GM21447 (cell line): ENCODE results near the gene USP54.
A peak's percentile ranks its signal among the peaks of the same experiment; 100 is the strongest.
"Not testable (repeated sequence)": the region's sequence is repeated elsewhere in the genome, so short reads cannot be mapped to it uniquely, and the experiment has no call there.

Experiments used
- ATAC-seq: cut with Tn5 transposase; IDR thresholded peaks from one replicate; pipeline ENCODE4 v1.9.1; 2021; ENCODE audit not compliant: unreplicated experiment

The USP54 gene, protein sequence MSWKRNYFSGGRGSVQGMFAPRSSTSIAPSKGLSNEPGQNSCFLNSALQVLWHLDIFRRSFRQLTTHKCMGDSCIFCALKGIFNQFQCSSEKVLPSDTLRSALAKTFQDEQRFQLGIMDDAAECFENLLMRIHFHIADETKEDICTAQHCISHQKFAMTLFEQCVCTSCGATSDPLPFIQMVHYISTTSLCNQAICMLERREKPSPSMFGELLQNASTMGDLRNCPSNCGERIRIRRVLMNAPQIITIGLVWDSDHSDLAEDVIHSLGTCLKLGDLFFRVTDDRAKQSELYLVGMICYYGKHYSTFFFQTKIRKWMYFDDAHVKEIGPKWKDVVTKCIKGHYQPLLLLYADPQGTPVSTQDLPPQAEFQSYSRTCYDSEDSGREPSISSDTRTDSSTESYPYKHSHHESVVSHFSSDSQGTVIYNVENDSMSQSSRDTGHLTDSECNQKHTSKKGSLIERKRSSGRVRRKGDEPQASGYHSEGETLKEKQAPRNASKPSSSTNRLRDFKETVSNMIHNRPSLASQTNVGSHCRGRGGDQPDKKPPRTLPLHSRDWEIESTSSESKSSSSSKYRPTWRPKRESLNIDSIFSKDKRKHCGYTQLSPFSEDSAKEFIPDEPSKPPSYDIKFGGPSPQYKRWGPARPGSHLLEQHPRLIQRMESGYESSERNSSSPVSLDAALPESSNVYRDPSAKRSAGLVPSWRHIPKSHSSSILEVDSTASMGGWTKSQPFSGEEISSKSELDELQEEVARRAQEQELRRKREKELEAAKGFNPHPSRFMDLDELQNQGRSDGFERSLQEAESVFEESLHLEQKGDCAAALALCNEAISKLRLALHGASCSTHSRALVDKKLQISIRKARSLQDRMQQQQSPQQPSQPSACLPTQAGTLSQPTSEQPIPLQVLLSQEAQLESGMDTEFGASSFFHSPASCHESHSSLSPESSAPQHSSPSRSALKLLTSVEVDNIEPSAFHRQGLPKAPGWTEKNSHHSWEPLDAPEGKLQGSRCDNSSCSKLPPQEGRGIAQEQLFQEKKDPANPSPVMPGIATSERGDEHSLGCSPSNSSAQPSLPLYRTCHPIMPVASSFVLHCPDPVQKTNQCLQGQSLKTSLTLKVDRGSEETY (N-terminal part only)

DNA sequence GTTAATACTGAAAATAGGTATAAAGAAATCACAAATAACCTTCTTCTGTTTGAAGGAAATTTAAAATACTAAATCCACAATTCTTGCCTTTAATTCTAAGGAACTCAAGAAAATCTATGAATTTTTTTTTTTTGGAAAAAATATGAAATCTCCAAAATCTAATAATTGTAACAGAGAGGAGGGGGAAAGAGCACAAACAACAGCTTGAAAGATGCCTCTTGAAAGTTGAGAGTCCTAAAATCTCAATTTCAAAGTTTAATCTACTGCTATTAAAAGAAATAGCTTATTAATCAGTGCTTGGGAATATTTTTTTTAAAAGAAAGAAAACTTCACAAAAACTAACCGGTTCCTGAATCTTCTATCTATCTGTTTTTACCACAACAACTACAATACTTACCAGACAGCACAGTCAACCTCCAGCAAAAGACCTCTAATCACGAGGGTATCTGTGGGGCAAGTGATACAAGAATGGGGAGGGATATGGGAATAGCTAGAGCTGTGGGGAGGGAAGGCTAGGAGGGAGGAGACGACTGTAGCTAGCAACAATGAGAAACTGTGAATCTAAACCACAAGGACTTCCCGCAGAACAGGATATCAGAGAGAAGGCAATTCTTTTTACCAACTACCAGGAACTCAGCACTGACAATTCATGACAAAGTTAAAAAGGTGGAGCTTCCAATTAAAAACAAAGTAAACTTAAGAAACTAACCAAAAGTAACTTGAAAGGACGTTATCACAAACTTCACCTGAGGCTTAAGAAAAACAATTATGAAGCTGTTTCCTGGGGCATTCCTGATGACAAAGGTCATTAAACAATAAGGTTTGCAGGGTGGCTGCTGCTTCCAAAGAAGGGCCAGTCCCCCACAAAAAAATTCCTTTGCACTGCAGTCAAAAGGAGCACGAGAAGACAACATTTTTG, at the start of gene USP54:
Gene USP54, minus strand, starts transcription at position 462 of the 919 bp plus-strand sequence. CDS start 15,684 bp downstream, outside the sequence.
- no peak for ATAC-seq

DNA sequence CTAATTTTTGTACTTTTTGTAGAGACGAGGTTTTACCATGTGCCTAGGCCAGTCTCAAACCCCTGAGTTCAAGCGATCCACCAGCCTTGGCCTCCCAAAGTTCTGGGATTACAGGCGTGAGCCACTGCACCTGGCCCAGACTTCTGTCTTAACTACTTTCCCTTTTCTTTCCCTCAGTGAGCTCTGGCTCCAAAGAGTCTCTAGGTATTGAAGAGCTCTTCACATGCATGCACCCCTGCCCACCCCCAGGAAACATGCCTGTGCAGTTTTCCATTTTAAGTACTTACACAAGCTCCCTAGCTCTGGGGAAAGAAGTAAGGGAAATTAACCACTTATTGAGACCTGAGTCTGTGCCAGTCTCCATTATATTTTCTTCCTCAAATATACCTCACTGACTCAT, 48.1 kb upstream of the USP54 start:
- no peak for ATAC-seq

DNA sequence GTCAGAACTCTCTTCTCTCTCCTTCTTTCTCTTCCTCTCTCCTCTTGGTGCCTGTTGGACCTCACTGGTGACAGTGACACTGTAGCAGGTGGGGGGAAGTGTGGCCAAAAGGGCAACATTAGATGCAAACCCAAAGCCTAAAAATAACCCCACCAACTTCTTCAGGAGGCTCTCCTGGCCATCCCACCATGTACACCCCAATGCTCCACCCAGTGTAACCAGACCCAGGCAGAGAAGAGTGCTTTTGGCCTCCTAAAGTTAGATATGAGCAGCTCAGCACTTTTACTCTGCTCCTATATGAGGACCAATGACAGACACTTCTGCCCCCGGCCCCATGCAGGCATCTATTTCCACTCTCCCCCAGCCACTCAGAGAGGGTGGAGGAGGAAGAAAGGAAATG, 44.6 kb upstream of the USP54 start:
- no peak for ATAC-seq

DNA sequence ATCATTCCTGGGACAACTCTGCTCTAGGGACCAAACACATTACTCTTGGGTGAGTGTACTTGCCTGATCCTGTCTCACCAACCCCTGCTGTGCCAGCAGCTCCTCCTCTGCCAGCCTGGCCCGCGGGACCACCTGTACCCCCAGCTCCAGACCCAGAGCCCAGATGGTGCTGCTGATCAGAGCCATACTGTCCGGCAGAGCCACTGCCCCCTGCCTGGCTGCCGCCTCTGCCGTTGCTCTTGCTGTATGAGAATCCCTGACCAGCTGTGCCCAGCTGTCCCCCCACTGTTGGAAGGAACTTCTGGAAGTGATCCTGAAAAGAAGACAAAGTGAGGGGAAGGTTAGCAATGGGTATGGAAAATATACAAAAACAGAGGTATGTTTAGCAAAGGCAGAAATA, 43.3 kb upstream of the USP54 start:
- no peak for ATAC-seq

DNA sequence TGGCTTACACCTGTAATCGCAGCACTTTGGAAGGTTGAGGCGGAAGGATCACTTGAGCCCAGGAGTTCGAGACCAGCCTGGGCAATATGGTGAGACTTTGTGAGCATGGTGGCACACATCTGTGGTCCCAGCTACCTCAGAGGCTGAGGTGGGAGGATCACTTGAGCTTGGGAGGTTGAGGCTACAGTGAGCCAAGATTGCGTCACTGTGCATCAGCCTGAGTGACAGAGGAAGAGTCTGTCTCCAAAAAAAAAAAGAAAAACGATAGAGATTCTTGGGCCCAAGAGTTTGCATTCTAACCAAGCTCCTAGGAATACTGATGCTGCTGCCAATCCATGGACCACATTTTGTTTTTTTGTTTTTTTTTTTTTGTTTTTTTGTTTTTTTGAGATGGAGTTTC, 38.0 kb upstream of the USP54 start:
- no peak for ATAC-seq

DNA sequence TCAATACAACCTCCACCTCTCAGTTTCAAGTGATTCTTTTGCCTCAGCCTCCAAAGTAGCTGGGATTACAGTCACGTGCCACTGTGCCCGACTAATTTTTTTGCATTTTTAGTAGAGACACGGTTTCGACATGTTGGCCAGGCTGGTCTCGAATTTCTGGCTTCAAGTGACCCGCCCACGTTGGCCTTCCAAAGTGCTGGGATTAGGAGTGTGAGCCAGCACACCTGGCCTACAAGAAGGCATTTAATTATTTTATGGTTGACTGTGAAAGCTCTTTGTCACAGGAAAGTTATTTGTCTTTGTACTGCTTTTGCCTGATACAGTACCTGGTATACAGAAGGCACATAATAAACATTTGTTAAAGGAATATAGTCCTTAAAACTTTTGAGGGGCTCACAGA, 37.3 kb upstream of the USP54 start:
- ATAC-seq = no peak

DNA sequence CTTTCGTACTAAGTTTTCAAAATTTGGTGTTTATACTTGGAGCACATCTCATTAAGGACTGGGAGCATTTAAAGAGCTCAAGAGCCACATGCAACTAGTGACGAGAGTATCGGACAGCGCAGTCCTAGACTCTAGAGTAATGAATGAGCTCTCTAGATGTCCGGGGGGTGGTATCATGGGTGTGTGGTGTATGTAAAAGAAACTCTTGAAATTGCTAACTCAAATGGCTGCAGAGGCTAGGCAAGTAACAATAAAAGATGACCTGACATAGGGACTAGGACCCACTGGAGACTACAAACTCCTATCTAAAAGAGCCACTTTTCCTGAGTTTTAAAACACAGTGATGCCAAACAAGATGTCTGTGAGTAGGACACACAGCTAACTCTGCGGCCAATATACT, 36.2 kb upstream of the USP54 start:
- no peak for ATAC-seq

DNA sequence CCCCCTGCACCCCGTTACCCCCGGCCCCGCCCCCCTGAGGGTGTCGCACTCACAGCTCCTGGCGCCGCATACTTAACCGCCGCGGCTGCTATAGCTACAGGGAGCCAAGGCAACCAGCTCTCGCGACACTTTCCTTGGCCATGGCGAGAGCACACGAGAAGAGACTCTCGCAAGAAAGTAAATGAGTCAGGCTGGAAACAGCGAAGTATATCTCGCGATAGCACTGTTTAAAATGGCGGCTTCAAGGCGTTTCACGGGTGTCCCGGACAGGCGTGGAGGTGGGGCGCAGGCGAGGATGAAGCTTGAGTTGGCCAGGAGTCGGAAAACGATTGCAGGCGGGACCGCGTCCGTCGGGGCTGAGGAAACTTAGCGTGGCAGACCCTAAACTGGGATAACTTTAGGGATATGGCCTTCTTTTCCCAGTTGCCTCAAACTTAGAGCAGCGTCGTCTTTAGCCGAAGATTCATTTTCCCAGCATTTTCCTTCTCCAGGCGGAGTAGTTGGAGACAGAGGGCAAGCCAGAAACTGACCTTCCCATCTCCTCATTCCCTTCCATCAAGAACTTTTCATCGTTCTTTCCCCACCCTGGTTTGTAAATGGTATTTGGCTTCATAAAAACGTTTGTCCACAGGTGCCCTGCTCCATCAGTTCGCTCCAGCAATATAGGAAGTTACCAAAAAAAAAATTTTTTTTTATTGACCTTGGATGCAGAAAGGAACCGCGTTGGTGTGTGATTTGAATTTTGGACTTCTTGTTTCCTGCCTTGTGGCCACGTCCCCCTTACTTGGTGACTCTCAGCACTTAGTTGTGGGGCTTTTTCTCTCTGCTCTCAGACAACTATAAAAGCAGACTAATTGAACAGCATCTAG, 35.0 kb upstream of the USP54 start:
- peak; percentile 96 for ATAC-seq

DNA sequence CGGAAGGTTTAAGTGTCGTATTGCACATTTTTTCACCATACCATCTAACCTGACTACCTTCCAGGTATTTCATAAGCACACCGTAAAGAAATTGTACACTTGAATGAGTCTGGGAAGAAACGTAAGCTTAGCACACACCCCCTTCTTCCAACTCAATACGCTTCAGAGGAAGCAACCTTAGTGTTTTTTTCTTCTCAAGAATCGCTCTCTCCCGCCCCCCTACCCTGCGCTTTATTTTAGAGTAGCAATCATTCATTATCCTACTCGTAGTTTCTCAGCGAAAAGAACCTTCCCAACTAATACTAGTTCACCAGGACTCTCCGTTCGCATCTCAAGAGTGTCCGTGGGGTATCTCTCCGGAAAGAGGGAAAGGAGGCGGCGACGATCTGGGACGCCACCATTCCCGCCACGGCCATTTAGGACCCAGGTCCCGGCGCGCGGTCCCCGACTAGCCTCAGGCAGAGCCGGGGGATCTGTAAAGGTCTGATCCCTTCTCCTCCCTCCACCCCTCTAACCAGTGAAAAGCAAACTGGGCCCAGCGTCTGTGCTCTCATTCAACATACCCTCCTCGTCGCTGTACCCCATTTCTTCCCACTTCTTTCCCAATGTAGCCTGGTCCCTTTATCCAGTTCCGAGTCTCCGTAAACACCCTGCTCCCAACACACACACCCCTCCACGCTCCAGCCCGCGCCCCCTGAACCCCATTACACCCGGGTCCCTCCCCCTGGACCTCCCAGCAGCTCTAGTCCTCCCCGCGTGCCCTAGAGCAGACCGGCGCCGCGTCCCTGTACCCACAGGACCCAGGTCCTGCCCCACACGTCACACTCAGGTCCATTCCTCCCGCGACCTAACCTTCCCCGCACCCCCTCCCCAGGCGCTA, 34.1 kb upstream of the USP54 start:
- peak; percentile 39 for ATAC-seq

DNA sequence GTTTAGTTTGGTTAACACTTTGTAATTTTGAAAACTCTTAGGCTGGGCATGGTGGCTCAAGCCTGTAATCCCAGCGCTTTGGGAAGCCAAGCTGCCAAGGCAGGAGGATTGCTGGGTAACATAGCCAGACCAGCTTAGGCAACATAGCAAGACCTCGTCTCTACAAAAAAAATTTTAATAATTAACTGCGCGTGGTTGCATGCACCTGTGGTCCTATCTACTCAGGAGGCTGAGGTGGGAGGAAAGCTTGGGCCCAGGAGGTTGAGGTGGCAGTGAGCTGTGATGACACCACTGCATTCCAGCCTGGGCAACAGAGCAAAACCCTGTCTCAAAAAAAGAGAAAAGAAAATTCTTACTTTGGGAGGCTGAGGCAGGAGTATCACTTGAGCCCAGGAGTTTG, 31.9 kb upstream of the USP54 start:
- ATAC-seq = no peak

DNA sequence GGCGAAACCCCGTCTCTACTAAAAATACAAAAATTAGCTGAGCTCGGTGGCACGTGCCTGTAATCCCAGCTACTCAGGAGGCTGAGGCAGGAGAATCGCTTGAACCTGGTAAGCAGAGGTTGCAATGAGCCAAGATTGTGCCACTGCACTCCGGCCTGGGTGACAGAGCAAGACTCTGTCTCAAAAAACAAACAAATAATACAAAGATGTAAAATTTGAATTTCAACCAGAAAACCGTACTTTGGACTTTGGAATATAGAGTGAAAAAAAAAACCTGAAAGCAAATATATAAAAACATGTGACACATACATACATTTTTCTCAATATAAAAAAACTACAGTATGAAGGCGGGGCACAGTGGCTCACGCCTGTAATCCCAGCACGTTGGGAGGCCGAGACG, 29.8 kb upstream of the USP54 start:
- not testable (repeated sequence) for ATAC-seq

DNA sequence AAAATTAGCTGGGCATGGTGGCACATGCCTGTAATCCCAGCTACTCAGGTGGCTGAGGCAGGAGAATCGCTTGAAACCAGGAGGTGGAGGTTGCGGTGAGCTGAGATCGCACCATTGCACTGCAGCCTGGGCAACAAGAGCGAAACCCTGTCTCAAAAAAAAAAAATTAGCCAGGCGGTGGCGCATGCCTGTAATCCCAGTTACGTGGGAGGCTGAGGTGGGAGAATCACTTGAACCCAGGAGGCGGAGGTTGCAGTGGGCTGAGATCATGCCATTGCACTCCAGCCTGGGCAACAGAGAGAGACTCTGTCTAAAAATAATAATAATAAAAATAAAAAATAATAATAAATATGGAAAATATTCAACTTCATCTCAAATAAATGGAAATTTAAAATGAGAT, 26.0 kb upstream of the USP54 start:
- ATAC-seq = not testable (repeated sequence)

DNA sequence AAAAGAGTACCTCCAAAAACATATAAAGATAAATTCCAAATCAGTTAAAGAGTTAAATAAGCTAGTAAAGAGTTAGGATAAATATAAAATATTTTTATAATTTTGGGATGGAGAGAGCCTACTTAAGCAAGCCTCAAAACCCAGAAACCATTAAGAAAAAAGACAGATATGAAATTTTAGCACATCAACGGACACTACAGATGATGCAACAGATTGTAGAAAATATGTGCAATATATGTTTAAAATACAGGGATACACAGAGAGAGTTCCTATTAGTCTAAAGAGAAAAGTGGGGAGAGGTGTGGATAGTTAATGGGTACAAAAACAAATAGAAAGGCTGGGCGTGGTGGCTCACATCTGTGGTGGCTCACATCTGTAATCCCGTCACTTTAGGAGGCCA, 23.6 kb upstream of the USP54 start:
- no peak for ATAC-seq

DNA sequence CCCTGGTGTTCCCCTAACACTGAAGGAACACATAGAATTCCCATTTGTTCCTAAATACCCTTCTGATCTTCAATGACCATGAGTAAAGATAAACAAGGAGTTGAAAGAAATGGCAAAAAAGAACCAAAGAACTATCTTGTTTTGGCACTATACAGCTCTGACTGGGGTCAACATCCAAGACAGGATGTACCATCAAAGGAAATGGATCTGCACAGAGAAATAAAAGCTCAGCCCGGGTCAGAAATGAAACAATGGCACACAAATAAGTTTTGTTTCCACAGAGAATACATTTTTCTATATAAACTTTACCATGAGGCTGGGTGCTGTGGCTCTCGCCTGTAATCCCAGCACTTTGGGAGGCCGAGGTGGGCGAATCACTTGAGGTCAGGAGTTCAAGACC, 18.0 kb upstream of the USP54 start:
- ATAC-seq = no peak

DNA sequence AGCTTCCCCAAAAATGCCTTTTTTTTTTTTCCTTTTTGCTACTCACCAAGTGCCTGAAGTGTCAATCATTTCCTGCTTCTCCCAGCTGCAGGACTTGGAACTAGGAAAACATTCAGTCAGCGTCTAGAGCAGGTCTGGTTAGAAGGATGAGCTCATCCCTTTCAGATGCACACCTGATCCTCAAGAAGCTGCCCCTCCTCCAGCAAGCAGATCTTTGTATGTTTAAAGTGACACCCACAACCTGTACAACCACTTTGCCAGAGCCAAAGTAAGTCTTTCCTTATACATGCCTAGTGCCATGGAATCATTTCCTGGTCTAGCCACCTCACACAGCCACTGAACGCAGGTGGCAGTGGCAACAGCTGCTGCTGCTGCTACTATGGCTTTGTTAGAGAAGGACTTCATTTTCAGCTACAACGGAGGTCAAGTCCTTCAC, 10.4 kb upstream of the USP54 start:
- no peak for ATAC-seq

DNA sequence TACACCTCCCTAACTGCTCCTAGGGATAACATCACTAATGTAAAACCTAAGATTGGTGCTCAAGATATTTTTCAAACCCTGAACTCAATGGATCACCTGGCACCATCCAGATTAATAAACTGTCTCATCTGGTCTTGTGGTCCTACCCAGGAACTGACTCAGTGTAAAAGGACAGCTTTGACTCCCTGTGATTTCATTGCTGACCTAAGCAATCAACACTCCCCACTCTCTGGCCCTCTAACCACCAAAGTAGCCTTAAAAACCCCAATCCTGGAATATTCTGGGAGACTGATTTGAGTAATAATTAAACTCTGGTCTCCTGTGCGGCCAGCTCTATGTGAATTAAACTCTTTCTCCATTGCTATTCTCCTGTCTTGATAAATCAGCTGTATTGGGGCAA, 6.2 kb upstream of the USP54 start:
- no peak for ATAC-seq

DNA sequence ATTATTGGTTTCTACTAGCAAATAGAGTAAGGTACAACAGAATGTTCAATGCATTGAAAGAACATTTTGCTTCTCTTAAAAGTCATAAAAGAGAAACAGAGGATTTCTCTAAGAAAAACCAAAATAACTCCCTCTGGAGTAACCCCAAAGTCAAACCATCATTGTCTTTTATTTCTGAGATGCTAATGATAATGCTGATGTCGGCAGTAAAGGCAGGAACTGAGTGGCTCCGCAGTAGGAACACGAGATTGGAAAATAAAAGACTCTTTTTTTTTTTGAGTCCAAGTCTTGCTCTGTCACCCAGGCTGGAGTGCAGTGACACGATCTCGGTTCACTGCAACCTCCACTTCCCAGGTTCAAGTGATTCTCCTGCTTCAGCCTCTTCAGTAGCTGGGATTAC, 2.7 kb upstream of the USP54 start:
- ATAC-seq = no peak

DNA sequence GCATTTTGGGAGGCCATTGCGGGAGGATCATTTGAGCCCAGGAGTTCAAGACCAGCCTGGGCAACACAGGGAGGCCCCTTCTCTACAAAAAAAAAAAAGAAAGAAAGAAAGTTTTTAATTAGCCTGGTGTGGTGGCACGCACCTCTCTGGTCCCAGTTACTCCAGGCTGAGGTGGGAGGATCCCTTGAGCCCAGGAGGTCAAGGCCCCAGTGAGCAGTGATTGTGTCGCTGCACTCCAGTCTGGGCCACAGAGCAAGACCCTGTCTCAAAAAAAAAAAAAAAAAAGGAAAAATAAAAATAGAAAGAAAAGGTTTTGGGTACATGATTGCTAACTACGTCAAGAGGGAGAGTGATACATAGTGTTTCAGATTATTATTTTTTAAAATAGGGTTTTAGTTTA, 2.0 kb upstream of the USP54 start:
- no peak for ATAC-seq
